Cerebellar nuclear complex (tissue), 1 donor: Measurements from ENCODE around the gene AUTS2.

Experiments
- DNase-seq, 2 experiments: peaks; one replicate each; lab custom pipeline; 2025; lab: John Stamatoyannopoulos, UW

AUTS2 gene

DNA sequence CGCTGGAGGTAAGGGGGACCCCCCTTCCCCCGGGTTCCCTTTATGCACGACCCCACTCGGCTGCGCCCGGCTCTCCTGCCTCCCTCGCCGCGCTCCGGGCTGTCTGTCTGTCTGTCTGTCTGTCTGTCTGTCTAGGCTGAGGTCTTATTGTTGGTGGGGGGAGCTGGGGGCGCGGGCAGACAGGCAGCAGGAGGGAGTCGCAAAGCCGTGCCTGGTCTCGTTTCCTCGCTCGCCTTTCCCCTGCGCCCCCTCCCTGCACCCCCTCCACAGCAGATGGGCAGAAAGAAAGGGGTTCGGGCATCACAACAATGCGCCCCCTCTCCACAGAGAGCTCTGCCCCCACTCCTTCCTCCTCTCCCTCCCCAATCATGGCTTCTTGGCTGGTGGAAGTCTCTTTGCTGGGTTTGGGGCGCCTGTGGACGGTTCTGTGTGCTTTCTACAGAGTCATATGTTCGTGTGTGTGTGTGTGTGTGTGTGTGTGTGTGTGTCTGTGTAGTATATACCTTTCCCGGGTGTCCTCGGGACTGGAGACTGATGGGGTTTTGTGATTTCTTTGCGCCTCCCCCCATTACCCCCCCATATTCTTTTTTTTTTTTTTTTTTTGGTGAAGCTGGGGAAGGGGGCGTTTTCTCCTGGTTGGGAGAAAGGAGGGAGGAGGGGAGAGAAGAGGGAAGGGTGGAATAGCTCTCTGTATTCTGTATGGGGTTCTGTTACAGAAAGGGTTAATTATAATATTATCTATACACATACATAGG is 1.9 kb downstream of the AUTS2 start:
- no peak for DNase-seq

DNA sequence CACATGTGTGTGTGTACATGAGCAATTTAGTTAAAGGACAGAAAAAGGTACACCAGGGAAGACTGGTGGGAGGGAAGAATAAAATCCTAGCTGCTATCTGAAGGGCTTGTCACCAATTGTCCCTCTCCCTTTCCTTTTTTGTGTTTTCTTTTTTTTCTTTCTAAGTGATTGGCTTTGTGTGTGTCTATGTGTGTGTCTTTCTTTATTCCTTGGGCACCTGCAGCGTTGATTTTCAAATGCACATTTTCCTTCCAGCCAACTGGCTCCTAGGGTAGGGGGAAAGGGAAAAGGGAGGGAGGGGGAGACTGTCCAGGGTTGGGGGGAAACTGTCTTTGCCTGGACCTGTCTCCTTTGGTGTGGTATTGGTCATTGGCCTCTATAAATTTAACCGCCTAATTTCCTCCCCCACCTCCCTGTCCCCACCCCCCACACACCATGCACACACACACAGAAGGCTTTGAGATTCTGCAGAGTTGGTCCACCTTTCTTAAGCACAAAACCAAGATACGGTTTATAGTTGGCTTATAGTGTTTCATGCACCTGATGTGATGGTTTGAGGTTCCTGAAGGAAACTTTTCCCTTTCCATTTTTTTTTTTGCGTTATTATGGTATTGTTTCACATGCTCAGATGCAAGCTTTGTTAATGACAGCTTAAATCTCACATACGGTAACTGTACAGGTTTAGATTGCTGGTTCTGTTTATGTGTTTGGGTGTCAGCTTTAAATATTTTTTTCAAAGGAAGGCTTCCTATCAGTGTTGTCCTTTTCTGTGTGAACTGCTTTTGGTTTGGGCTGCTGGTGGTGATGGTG is 2.6 kb downstream of the AUTS2 start:
- DNase-seq = no peak

DNA sequence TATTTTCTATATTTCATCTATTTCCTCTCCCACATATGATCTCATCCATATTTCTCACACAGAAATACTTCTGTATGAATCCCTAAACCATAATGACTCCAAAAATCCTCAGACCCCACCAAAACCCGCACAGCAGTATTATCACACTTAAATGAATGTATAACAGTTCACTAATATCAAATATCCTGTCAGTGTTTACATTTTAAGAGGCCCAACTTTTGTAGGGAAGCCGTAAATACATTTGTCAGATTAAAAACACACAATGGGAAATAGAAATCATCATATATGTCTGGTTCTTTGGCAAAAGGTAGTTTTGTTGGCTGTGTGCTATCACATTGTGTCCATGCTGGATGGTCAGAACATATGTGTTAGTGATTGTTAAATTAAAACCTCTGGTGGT is 4.2 kb downstream of the AUTS2 start:
- no peak for DNase-seq

DNA sequence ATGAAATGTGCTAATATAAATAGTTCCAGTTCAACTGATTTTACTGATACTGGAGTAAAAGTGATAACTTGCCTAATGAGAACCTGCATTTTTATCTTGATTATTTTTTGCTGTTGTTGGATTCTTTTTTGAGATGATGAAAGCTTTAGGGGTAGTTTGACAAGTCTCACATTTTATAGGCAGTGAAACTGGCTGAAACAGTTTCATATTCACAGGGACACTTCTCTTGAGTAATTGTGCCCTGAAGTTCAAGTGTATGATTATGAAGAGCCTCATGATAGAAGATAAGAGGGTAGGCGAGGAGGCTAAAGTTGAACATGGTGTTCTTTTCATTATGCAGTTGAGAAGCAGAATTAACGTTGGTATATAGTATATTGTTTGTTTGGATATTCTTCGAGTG is 5.1 kb downstream of the AUTS2 start:
- no peak for DNase-seq

DNA sequence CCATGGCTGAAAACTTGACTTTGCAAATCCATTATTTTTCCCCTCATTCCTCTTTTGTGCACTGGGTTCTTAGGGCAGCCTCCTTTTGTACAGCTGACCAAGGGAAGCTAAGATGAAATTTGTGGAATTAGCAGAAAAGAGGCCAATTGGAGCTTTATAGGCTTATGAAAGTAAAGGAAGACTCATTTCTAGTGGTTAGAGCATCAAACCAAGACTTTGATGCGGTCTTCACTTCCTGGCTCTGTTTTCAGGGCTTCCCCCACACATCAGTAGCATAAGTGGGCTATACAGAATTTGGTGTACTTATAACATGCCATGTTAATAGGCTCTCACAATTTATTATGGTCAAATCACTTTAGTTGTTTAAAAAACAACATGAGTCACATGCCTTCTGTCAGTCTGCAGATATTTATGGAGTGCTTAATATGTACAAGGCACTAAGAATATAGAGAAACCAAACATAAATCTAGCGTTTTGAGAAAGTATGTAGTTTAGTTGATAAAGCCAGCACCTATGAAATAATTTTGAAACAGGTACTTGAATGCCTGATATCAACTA is 5.7 kb downstream of the AUTS2 start:
- DNase-seq = no peak

DNA sequence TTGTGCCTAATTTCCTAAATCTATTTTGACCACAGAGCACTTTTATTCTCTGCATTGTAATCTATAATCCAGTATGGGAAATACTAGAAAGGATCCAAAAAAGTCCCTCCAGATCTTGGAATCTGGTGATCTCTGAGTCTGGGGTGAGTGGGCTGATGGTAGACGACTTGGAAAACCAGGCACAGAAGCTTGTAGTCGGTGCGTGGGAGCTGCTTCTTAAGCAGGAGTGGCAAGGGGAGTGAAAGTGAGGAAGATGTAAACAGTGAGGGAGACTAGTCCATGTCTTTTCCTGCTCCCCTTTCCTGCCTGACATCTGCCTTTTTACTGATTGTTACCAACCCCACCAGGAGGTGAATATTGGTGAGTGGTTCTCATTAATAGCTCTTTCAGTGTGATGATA is 6.8 kb downstream of the AUTS2 start:
- no peak for DNase-seq

DNA sequence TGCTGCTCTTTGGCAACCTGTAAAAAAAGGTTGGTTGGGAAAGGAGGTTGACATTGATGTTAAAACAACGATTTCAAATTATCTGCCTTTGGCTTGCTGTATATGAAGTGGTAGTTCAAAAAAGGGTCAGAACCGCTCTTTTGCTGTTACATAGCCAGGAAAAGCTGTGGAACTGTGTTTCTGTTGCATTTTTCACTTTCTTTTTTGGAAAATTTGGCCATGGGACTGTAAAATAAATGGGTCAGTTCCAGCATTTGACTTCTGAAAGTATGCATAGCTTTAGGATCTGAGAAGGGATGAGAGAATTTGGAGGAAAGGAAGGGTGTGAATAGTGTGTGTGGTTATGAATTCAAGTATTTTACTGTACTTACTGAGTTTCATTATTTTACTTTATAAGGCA is 7.3 kb downstream of the AUTS2 start:
- no peak for DNase-seq

DNA sequence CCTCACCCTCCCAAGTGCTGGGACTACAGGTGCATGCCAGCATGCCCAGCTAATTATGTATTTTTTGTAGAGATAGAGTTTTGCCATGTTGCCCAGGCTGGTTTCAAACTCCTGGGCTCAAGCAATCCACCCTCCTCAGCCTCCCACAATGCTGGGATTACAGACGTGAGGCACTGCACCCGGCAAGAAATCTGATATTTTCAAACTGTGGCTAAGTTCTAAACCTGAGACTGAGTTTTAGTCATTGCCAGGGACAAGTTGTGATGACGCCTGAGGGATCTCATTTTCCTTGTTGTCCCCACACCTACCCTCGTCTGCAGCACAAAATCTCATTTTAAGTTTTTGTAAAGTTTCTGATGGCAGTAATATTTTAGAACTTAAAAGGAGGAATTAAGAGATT is 9.8 kb downstream of the AUTS2 start:
- DNase-seq = no peak

DNA sequence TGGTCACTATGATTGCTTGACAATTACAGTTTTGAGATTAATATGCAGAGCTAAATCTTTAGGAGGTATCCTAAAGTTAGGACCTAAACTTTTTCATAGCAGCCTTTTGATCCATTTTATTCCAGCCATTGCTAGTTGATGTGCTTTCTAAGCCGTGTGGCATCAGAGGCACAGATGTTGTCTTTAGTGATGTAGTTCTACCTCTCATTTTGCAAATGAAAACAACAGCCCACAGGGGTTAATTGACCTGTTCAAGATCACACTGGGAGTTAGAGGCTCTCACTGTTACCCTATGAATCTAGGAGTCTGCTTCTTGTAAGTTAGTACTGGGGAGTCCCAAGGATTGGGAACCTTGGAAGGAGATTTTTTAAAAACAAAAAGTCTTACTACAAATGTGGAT is 10.6 kb downstream of the AUTS2 start:
- no peak for DNase-seq

DNA sequence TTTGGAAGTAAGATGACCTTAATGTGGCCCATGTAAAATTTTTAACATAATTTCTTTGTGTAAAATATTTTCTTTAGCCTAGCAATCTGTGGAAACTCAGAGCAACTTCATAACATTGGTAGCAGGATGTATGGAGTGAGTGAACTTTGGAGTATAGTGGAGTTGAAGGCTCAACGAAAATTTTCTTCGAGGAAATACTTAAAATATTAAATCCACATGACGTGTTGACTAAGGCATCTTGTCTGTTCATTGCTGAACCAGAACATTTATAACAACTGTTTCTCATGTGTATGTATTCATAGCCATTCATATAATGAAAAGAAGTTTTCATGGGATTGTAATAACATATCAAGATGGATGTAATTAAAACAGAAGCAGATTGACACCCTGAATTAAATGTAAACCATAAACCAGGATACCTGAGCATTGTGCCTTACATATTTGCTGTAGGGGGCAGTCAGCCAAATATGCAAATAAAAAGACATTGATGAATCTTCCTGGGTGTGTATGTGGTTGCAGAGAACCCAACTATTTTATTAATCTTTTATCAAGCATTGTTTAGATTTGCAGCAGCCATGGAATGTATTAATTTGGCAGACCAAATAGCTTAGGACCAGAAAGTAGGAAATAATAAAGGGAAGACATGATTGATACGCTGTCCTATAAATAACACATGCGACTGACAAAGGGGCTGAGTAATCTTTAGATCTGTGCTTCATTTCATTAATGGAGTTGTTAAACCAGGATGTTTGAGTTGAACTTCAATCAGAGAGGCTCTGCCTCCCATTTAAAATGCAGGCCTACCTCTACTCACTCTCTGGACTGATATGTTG is 11.5 kb downstream of the AUTS2 start:
- DNase-seq = no peak

DNA sequence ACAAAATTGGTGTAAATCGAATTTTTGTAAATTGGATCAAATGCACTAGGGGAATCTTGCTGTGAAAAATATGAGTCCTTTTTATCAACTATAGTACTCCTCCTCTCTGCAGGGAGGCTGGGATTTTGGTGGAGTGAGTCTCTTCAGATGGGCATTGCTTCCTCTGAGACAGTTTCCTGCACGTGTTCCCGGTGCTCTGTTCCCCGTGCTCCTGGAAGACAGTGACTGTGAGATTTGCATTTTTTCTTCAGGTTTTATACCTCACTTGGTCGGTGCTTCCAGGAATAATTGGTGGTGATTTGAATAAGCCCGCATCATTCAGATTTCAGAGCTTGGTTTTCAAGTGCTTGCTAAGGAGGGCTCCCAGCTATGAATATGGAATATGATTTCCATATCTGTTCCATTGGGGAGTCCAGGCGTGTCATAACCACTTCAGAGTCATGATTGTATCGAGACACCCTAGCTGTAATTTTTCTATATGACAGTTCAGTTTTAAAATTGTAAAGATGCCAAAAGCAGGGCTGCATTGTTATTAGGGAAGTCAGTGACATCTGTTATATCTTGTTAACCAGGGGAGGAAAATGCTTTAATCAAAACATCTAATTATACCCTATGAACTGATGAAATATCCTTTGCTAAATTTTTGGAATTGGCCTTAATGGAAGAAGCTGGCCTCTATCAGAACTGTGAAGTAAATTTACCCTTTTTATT is 12.3 kb downstream of the AUTS2 start:
- DNase-seq = no peak

DNA sequence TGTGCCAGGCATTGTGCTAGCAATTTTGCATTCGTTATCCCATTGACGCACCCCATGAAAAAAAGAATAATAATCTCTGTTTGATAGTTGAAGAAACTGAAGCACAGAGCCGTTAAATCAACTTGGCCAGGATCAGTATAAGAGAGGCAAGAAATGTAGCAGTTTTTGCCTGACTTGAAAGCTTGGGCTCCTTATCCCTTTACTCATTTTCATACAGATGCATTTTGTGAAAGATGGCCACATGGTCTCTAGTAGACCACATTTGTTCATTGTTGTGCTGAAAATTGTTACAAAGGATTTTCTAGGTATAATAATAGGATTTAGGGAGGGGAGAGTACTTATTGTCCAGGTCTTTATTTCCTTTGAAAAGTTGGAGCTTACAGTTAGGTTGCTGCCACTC is 14.7 kb downstream of the AUTS2 start:
- DNase-seq = no peak

DNA sequence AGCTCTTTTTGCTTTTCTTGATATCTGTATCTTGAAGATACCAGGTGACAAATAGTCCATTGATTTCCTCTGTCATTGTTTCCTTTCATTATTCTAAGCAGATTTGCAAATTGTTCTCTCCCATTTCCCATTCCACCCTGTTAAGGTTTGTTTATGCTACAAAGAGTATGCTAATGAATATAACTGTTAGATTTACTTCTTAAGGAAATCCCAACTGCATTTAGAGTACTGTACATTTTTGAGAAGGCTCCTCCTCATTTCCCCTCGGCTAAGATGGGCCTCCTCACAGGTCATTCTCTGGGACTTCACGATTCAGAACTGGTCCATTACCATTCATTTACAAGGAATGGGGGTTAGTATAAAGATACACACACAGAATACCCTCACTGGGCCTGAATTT is 15.6 kb downstream of the AUTS2 start:
- no peak for DNase-seq

DNA sequence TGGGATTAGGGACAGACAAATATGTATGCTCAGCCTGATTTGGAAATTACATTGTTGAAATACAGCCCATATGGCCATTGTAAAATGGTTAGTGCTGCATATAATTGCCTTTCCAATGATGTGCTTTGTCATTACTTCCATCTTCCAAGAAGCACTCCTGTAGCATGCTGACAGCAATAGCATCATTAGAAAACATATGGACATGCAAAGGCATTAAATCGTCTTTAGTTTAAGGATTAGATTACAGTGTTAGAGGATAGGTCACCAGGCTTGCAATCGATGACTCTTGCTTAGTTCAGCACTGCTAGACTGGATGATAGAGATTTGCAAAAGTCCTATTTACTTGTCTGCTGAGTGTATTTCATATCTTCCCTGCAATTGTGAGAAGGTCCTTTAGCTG is 17.4 kb downstream of the AUTS2 start:
- DNase-seq = no peak

DNA sequence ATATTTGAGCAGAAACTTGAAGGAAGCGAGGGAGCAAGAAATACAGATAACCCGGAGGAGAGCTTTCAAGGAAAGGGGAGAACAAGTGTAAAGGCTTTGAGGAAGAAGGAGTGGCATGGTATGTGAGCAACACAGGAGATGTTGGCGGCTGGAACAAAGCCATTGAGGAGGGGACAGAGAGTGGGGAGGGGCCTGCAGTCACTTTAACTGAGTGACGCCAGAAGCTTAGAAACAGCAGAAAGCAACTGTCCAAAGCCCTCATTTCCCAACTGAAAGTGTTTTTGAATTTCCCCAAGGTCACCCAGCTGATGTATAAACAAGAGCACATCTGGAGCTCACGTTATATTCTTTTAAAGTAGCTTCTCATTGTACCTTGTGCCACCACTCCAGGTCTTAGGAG is 19.1 kb downstream of the AUTS2 start:
- DNase-seq = no peak

DNA sequence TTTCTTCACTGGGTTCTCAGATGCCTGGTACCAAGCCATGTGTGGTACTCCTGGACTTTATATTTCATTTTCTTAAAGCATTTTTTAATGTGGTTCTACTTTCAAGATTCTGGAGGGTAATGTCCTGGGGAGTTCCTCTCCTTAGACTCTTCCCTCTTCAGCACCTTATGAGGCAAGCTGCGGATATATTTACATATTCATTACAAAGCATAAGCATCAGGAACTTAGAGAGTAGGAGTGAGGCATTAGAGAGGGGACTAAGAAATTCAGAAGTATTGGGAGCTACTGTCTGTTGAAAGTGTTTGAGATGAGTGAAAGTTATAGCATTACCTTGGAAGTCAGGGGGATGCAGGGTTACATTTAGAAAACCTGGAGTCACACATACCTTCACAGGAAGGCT is 20.8 kb downstream of the AUTS2 start:
- no peak for DNase-seq

DNA sequence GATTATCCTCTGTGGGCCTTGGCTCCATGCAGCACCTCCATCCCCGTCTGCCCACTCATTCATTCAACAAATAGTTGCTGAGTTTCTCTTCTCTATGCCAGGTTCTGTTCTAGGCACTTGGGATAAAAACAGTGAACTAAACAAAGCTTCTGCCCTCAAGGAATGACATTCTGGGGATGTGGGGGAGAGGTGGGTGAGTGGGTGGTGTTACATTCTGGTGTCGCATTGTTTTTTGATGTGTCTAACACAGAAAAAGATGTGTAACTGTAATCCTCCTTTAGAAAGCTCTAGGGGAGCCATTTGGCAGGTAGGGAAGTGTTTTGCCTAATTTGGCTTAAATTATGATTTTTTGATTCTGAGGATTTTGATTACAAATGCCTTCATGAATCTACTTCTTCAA is 21.4 kb downstream of the AUTS2 start:
- DNase-seq = no peak

DNA sequence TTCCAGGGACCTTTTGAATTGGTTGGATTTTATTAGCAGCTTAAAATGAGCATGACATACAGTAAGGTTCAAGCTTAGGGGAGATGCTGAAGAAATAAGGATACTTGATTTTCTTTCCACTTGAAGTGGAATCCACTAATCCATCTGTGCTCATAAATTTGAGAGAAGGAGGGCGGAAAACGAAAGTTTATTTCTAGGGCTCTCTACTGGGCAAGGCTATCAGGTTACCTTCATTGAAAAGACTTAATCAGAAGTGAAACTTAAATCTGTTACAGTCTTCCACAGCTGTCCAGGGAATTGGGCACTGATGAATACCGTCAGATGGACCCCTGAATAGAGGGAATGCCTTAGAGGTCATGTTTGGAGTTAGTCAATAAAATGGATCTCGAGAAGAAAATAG is 21.8 kb downstream of the AUTS2 start:
- DNase-seq = no peak

DNA sequence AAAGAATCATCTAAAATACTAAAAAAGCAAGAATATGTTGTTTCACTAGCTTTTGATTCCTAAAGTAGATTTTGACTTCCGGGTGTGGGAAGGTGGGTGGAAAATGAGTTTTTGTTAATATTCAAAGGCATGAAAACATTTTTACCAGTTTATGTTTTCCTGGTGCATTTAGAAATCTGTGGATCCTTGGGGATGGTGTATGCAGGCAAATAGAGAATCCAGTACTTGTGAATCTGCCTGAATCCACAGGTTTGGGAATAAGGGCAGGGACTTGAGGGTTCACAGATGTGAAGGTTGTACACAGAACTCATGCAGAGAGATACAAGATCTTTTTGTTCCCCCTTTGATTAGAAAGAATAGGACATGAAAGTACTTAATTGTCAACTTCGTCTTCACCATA is 22.4 kb downstream of the AUTS2 start:
- DNase-seq = no peak

DNA sequence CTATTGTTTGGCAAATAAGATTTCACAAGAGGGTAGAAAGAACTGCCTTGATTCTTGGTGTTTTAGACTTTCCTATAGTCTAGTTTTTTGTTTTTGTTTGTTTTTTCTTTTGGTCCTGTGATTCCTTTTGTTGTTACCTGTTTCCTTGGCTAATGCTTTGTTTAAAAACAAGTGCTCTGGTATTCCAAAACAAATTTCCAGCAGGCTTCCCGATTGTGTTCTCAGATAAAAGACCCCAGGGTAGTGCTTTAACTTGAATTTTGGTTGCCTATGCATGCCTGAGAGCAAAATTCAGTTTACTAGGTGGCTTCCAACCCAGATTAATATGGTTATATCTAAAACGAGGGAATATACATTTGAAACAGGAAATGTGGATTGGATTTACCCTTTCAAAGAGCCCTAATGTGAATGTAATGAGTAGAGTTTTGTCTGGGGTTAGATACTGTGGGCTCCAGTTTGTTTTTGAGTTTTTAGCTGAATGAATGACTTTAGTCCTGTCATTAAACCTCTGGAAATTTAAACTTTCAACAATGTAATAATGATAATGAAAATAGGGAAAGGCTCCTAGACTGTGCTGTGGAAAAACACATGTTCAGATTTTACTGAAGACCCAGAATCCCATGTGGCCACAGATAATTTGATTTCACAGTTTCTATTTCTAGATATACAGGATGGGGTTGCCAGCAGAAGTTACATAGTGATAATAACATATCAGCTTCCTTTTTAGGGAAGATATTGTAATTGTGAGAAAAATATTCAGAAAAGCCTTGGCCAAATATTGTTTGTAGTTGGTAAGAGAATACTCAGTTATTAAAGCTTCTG is 23.9 kb downstream of the AUTS2 start:
- DNase-seq = no peak

DNA sequence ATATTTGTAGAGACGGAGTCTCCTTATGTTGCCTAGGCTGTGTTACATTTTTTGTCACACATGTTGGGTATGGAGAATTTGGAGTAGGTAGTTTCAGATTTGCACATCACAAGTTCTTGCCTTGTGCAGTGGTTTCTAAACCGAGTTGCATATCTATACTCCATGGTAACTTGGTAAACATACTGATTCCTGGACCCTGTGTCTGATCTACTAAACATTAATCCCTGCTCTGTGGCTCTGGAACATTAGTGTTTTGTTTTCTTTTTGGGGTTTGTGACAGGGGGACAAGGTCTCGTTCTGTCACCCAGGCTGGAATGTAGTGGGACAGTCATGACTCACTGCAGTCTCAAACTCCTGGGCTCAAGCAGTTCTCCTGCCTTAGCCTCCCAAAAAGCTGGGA is 24.7 kb downstream of the AUTS2 start:
- no peak for DNase-seq
